GM20000 (cell line): ENCODE data around the gene LCMT1.
"Not testable (repeated sequence)": the region's sequence is repeated elsewhere in the genome, so short reads cannot be mapped to it uniquely, and the experiment has no call there.

ENCODE experiments used
- DNase-seq: peaks from one replicate; pipeline ENCODE4 v3.0.0; 2012; ENCODE audit warnings: low spot score
- CTCF ChIP-seq: IDR thresholded peaks from 2 replicates; pipeline ENCODE4 v1.5.1; 2012; ENCODE audit warnings: mild to moderate bottlenecking, control low read depth; ENCODE audit errors: extremely low read depth, missing control alignments

LCMT1 gene

DNA sequence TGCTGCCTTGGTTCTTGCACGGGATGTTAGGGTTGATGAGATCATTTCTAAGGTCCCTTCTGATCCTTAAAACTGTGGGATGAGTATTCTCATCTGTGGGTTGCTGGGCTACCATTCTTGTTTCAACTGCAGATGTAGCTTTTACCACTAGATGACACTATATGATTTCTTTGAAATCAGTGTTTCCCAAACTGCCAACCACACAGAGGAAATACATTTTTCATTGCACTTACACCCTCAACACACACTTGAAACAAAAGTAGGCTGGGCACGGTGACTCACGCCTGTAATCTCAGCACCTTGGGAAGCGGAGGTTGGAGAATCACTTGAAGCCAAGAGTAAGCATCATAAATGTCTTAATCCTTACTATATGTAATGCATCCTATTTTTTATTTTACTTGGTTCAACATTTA lies 15.3 kb downstream of the LCMT1 start:
- DNase-seq = no peak
- no peak for TF ChIP-seq CTCF

DNA sequence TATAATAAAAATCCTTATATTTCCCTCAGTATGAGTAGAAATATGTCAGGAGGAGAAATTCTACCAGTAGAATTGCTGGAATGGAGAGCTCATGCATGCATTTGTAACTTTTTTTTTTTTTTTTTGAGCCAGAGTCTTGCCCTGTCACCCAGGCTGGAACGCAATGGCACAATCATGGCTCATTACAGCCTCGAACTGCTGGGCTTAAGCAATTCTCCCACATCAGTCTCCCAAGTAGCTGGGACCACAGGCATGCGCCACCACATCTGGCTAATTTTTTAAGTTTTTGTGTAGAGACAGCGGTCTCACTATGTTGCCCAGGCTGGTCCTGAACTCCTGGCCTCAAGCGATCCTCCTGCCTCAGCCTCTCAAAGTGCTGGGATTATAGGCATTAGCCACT lies 21.2 kb downstream of the LCMT1 start:
- DNase-seq = not testable (repeated sequence)

DNA sequence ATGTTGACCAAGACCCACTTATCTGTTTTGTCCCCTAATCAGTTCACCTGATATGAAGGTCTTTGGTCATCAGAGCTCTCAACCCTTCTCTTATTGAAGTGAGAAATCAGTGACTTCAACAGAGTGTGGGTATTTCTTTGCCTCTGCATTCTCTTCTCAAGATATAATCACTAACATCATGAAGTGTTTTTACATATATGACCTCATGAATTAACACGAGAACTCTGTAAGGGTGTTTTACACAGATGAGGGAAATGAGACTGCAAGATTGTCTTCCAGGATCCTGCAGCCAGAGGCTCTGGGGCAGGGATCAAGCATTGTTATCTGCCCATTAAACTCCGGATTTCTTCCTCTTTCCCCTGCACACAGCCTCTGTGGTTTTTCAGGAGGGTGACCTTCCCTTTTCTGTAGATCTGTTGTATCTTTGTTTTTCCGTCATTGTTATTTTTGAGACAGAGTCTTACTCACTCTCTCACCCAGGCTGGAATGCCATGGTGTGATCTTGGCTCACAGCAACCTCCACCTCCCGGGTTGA lies 22.7 kb downstream of the LCMT1 start:
- TF ChIP-seq CTCF = no peak
- DNase-seq = no peak

- no peak for TF ChIP-seq CTCF
- no peak for DNase-seq
These were observed 23.8 kb downstream of the LCMT1 start for GRCh38 chr16:25135254-25135878.

DNA sequence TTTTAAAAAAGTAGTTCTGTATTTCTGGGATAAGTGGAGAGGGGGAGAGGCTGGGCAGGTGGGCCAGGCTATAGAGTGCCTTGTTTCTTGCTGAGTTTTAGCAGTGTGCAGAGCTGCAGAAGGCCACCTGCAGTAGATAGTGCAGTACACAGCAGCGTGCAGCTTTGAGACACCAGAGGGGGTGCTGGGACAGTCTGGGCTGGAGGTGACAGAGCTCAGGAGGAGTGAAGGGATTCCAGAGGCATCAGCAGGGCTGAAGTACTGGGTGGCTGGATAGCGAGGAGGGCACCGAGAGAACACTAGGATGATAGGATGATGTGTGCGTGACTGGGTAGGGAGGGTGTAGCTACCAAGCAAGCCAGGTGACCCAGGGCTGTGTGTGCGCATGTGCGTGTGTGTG lies 26.6 kb downstream of the LCMT1 start:
- TF ChIP-seq CTCF = no peak
- DNase-seq = no peak

DNA sequence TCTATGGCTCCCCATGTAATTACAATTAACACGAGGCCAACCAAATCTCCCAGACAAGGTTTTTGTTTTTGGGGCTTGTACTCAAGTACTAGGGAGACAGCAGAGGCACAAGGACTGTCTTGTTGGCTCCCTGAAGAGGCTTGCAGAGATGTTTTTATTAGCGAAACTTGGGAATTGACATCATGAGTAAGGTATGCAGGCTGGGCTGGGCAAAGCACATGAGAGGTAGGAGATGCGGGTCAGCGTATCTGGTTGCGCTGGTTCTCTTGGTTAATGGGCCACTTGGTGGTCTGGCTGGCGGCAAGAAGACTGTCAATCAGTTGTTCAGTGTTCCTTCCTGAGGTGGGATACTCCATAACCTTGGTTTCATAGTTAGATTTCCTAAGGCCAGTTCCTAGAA lies 28.9 kb downstream of the LCMT1 start:
- no peak for DNase-seq
- TF ChIP-seq CTCF = no peak

DNA sequence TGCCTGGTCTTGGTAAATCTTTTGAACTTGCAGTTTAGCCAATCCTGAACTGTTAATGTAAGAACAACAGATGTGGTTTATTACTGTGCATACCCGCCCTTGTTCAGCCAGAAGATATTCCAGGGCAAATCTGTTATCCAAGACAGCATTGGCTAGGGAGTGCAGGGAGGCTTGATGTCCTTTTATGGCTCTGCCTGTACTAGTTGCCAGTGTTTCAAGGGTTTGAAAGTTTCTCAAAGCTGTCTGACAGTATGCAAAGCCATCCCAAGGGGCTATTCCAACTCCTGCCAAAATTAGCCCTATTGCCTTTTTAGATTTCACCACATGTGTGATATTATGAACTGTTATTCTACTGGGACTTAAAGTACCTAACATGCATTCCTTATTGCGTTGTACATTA lies 30.1 kb downstream of the LCMT1 start:
- no peak for DNase-seq
- no peak for TF ChIP-seq CTCF

- no peak for DNase-seq
- no peak for TF ChIP-seq CTCF
These were observed 32.4 kb downstream of the LCMT1 start for GRCh38 chr16:25143928-25144327.
